Measurements from ENCODE around the gene RIMS1.
A peak's percentile ranks its signal among the peaks of the same experiment; 100 is the strongest.

The RIMS1 gene

GRCh38 chr6:71886184-71887005, at the start of gene RIMS1:
TSS of gene RIMS1 (plus strand) at chr6:71886550. CDS start at chr6:71887024, 474 bp downstream.
- peak in 1 of 2 experiments; percentile 14 for DNase-seq

- no peak for DNase-seq
Measured at GRCh38 chr6:71851214-71851613, 35.1 kb upstream of the RIMS1 start.

GRCh38 chr6:71852948-71853347, 33.4 kb upstream of the RIMS1 start:
- no peak for DNase-seq

- DNase-seq: peak in 1 of 2 experiments; percentile 4
Measured at GRCh38 chr6:71855406-71855805, 30.9 kb upstream of the RIMS1 start.

GRCh38 chr6:71879016-71879415, 7.3 kb upstream of the RIMS1 start:
- peak in 1 of 2 experiments; percentile 2 for DNase-seq

- DNase-seq: no peak
Measured at GRCh38 chr6:71887006-71887743, 825 bp downstream of the RIMS1 start.

- DNase-seq: no peak
Measured at GRCh38 chr6:71887744-71888230, 1.4 kb downstream of the RIMS1 start.

- DNase-seq: no peak
Measured at GRCh38 chr6:71888756-71889340, 2.5 kb downstream of the RIMS1 start.

GRCh38 chr6:71889366-71889765, 3.0 kb downstream of the RIMS1 start:
- no peak for DNase-seq

GRCh38 chr6:71892641-71893040, 6.3 kb downstream of the RIMS1 start:
- no peak for DNase-seq

- no peak for DNase-seq
Measured at GRCh38 chr6:71900642-71901041, 14.3 kb downstream of the RIMS1 start.

- DNase-seq: no peak
Measured at GRCh38 chr6:71902261-71902660, 15.9 kb downstream of the RIMS1 start.

GRCh38 chr6:71906813-71907212, 20.5 kb downstream of the RIMS1 start:
- no peak for DNase-seq

GRCh38 chr6:71908162-71908765, 21.9 kb downstream of the RIMS1 start:
- no peak for DNase-seq

GRCh38 chr6:71913444-71914234, 27.3 kb downstream of the RIMS1 start:
- DNase-seq: no peak

GRCh38 chr6:71929047-71929446, 42.7 kb downstream of the RIMS1 start:
- DNase-seq: no peak

- DNase-seq: no peak
Measured at GRCh38 chr6:71933881-71934280, 47.5 kb downstream of the RIMS1 start.

GRCh38 chr6:71965404-71965803, 79.1 kb downstream of the RIMS1 start:
- DNase-seq: no peak

- DNase-seq: no peak
Measured at GRCh38 chr6:71967436-71967835, 81.1 kb downstream of the RIMS1 start.

- no peak for DNase-seq
Measured at GRCh38 chr6:71977884-71978283, 91.5 kb downstream of the RIMS1 start.

GRCh38 chr6:71979911-71980310, 93.6 kb downstream of the RIMS1 start:
- DNase-seq: no peak

GRCh38 chr6:71982389-71982788, 96.0 kb downstream of the RIMS1 start:
- DNase-seq: no peak
